Astrocyte (in vitro differentiated cells and primary cell): Measurements from ENCODE around the gene SGCA.

ENCODE experiments used
- EZH2 ChIP-seq: IDR thresholded peaks from 2 replicates; pipeline ENCODE4 v1.6.1; 2012; ENCODE audit warnings: mild to moderate bottlenecking, low read length, inconsistent platforms; ENCODE audit not compliant: insufficient read depth
- TF ChIP-seq, protein P1 (sequence below): IDR thresholded peaks from 2 replicates; pipeline ENCODE4 v1.5.1; 2011; ENCODE audit warnings: low read depth, mild to moderate bottlenecking, inconsistent platforms, low read length, moderate library complexity; ENCODE audit not compliant: insufficient read depth

DNA sequence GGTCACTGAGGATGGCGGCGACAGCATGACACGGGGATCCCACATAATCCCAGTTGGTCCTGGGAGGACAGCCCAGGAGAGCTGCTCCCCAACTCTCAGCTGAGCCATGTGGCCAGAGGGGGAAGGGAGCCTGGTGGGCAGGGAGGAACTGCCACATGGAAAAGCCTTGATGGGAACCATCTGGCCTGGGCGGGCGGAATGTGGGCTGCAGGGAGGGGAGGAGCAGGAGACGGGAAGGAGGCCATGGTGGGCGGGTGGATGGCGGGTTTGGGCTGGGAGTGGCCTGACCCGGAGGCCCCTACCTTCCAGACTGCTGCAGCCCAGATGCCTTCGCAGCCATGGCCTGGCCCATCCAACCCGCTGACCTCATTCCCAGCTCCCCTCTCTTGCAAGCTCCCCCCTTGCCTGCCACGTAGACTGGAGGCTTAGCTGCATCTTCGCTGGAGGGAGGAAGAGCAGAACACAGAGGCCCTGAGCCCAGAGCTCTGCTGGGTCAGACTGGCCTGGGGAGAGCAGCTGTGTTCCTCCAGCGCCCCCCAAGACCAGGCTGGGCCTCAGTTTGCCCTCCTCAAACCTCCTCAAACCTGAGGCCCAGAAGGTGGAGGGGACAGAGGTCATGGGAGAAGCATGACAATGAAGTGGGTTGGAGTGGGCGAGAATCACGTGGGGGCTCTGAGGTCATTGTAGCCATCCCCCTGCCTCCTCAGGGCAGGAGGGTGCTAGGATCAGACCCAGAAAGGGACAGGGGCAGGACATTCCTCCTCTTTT lies 43.9 kb downstream of the SGCA start:
- TF ChIP-seq, protein P1, sequence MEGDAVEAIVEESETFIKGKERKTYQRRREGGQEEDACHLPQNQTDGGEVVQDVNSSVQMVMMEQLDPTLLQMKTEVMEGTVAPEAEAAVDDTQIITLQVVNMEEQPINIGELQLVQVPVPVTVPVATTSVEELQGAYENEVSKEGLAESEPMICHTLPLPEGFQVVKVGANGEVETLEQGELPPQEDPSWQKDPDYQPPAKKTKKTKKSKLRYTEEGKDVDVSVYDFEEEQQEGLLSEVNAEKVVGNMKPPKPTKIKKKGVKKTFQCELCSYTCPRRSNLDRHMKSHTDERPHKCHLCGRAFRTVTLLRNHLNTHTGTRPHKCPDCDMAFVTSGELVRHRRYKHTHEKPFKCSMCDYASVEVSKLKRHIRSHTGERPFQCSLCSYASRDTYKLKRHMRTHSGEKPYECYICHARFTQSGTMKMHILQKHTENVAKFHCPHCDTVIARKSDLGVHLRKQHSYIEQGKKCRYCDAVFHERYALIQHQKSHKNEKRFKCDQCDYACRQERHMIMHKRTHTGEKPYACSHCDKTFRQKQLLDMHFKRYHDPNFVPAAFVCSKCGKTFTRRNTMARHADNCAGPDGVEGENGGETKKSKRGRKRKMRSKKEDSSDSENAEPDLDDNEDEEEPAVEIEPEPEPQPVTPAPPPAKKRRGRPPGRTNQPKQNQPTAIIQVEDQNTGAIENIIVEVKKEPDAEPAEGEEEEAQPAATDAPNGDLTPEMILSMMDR: no peak
- TF ChIP-seq EZH2: no peak
